SK-N-MC (cell line): ENCODE data around the gene WBP1.

Experiments
- EZH2 ChIP-seq: fragments of 200-600 bp; sonication (generic); IDR thresholded peaks from one replicate; pipeline ENCODE4 v1.6.1; 2017; ENCODE audit warnings: antibody characterized with exemption
- FOXP2 ChIP-seq: optimal IDR thresholded peaks from 2 replicates; pipeline ENCODE3; 2011; ENCODE audit warnings: mild to moderate bottlenecking, moderate library complexity; ENCODE audit not compliant: insufficient read depth; ENCODE audit errors: extremely low read length, control extremely low read depth
- POLR2AphosphoS5 ChIP-seq: IDR thresholded peaks from 2 replicates; pipeline ENCODE4 v1.6.1; 2012; ENCODE audit warnings: mild to moderate bottlenecking, low read depth, low read length, borderline replicate concordance

GRCh38 chr2:74436111-74436805 is 22.0 kb upstream of the WBP1 start:
- TF ChIP-seq EZH2, result no peak
- TF ChIP-seq POLR2AphosphoS5, result no peak
- no peak for TF ChIP-seq FOXP2
